IMR-90 (cell line): ENCODE results near the gene FMO4.

Experiments
- BHLHE40 ChIP-seq: fragments of 150-350 bp; IDR thresholded peaks from 2 replicates; pipeline ENCODE4 v1.6.1; 2016; ENCODE audit warnings: mild to moderate bottlenecking, low read depth, low read length
- CEBPB ChIP-seq: IDR thresholded peaks from 2 replicates; pipeline ENCODE4 v1.6.1; 2012; ENCODE audit warnings: low read depth, low read length, improper control_type of control experiment
- CHD1 ChIP-seq: IDR thresholded peaks from 2 replicates; pipeline ENCODE4 v1.6.1; 2012; ENCODE audit warnings: low read depth, low read length, improper control_type of control experiment
- CTCF ChIP-seq: conservative IDR thresholded peaks from 2 replicates; pipeline ENCODE4 v1.5.1; 2012; ENCODE audit warnings: mild to moderate bottlenecking, low read depth, low read length, improper control_type of control experiment
- ELK1 ChIP-seq: fragments of 150-350 bp; IDR thresholded peaks from 2 replicates; pipeline ENCODE4 v1.6.1; 2016; ENCODE audit warnings: low read depth, mild to moderate bottlenecking, low read length, moderate library complexity, borderline replicate concordance
- FOS ChIP-seq: fragments of 150-350 bp; IDR thresholded peaks from 2 replicates; pipeline ENCODE4 v1.6.1; 2016; ENCODE audit warnings: low read depth, low read length
- MAFK ChIP-seq: IDR thresholded peaks from 2 replicates; pipeline ENCODE4 v1.6.1; 2012; ENCODE audit warnings: low read depth, low read length, improper control_type of control experiment
- MAZ ChIP-seq: IDR thresholded peaks from 2 replicates; pipeline ENCODE4 v1.6.1; 2012; ENCODE audit warnings: low read depth, mild to moderate bottlenecking, low read length, improper control_type of control experiment, moderate library complexity, borderline replicate concordance
- POLR2A ChIP-seq: IDR thresholded peaks from 2 replicates; pipeline ENCODE4 v1.6.1; 2012; ENCODE audit warnings: mild to moderate bottlenecking, low read depth, low read length
- RAD21 ChIP-seq: IDR thresholded peaks from 2 replicates; pipeline ENCODE4 v1.6.1; 2012; ENCODE audit warnings: low read length, improper control_type of control experiment
- RCOR1 ChIP-seq: IDR thresholded peaks from 2 replicates; pipeline ENCODE4 v1.6.1; 2012; ENCODE audit warnings: mild to moderate bottlenecking, low read length, improper control_type of control experiment; ENCODE audit not compliant: insufficient replicate concordance
- USF2 ChIP-seq: fragments of 150-350 bp; IDR thresholded peaks from 2 replicates; pipeline ENCODE4 v1.6.1; 2017; ENCODE audit warnings: mild to moderate bottlenecking, antibody characterized with exemption, low read length, low read depth

- TF ChIP-seq CTCF, result no peak
- no peak for TF ChIP-seq POLR2A
- no peak for TF ChIP-seq CHD1
- no peak for TF ChIP-seq CEBPB
- no peak for TF ChIP-seq FOS
- TF ChIP-seq RCOR1, result no peak
- TF ChIP-seq BHLHE40, result no peak
- no peak for TF ChIP-seq MAZ
- TF ChIP-seq RAD21, result no peak
- TF ChIP-seq USF2, result no peak
- TF ChIP-seq ELK1, result no peak
- no peak for TF ChIP-seq MAFK
These were observed 606 bp upstream of the FMO4 start for GRCh38 chr1:171313319-171313834.
